Activated T-helper 1 cell treated with anti-CD3 and anti-CD28 coated beads, Interleukin-12 subunit alpha, Interleukin-12 subunit beta, Interleukin-2, Interleukin-4 antibody, amounts not matched to agents 30 ng/mL and 10 ng/mL and 1 ng/mL, durations not matched to agents 14 hours and 24 hours and 36 hours (primary cell): Measurements from ENCODE around the gene MAP3K5. TPM values are rescaled to one million over a fixed set of nuclear protein-coding genes. Genes with fewer than 3 reads are reported as not detected.
A peak's percentile ranks its signal among the peaks of the same experiment; 100 is the strongest.

ENCODE experiments used
- DNase-seq: peaks from one replicate; pipeline ENCODE4 v3.0.0; 2021; ENCODE audit warnings: low spot score
- H3K27ac Mint-ChIP-seq: one replicate; pipeline ENCODE4 v1.8.0; 2021; ENCODE audit warnings: mild to moderate bottlenecking, mixed read lengths
- H3K27me3 Mint-ChIP-seq: one replicate; pipeline ENCODE4 v1.8.0; 2022; ENCODE audit warnings: mild to moderate bottlenecking, moderate library complexity, mixed read lengths; ENCODE audit not compliant: insufficient read depth
- H3K36me3 Mint-ChIP-seq: one replicate; pipeline ENCODE4 v1.8.0; 2021; ENCODE audit warnings: low read depth, mixed read lengths
- H3K4me1 Mint-ChIP-seq: one replicate; pipeline ENCODE4 v1.8.0; 2021; ENCODE audit warnings: low read depth, mixed read lengths
- H3K4me3 Mint-ChIP-seq: one replicate; pipeline ENCODE4 v1.8.0; 2021; ENCODE audit warnings: mild to moderate bottlenecking, moderate library complexity, mixed read lengths
- H3K9me3 Mint-ChIP-seq: one replicate; pipeline ENCODE4 v1.8.0; 2021; ENCODE audit warnings: mixed read lengths
- intact Hi-C: fragments of 100-400 bp; cut with micrococcal nuclease; formaldehyde crosslinking; loops from one replicate; pipeline ENCODE4 v1.15.1; 2024
- total RNA-seq: library from RNA; stranded (reverse); gene quantifications from 2 replicates; pipeline ENCODE4 v1.2.3, GENCODE V29; 2022

MAP3K5 gene
- total RNA-seq, 1 donor from 2014 or later: 12.2 TPM

DNA sequence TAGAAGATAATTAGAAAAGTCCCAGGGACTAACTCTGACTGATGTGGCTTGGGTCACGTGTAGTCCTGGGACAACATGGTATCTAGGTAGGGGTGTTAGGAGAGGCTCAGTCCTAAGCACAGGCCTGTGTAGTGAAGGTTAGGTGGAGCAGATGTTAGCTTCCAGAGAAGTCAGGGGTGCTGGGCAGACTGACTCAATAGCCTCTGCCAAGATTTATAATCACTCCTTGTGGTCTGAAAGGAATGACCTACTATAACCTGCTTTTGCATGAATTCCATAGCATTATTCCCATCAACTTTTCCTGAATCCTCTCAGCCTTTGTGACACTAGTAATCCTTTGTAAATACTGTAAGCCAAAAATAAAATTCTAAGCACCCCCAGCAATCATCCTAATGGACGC, 19.9 kb upstream of the MAP3K5 start:
- no peak overlapping the region for H3K27ac Mint-ChIP-seq
- no peaks in the 10 kb centered on the region for H3K36me3 Mint-ChIP-seq
- peaks cover 8% of the 10 kb centered on the region for H3K27me3 Mint-ChIP-seq
- intact Hi-C loops: no loop called here
- no peak for DNase-seq
- H3K4me1 Mint-ChIP-seq: no peaks in the 10 kb centered on the region
- H3K4me3 Mint-ChIP-seq: no peak overlapping the region
- no peaks in the 10 kb centered on the region for H3K9me3 Mint-ChIP-seq

DNA sequence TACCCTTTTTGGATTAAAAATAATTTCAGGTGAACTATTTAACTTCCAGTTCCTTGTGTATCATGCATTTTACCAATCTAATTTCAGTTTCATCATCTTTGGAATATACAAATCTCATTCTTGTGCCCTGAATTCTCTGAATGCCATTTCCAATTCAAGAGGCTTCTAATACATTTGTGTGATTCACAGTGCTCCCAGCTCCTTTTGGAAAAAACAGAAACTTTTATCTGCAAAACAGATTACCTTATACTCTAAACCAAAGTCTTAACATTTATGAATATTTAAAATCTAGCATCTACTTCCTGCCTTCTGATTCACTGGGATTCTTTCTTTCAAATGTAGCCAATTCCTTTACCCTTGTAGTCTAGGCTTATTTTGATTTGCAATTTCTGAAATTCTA, 19.0 kb upstream of the MAP3K5 start:
- DNase-seq: no peak
- no peaks in the 10 kb centered on the region for H3K9me3 Mint-ChIP-seq
- H3K4me3 Mint-ChIP-seq: no peak overlapping the region
- no peaks in the 10 kb centered on the region for H3K4me1 Mint-ChIP-seq
- intact Hi-C loops: no loop called here
- H3K27ac Mint-ChIP-seq: no peak overlapping the region
- H3K36me3 Mint-ChIP-seq: no peaks in the 10 kb centered on the region
- H3K27me3 Mint-ChIP-seq: peaks cover 6% of the 10 kb centered on the region

DNA sequence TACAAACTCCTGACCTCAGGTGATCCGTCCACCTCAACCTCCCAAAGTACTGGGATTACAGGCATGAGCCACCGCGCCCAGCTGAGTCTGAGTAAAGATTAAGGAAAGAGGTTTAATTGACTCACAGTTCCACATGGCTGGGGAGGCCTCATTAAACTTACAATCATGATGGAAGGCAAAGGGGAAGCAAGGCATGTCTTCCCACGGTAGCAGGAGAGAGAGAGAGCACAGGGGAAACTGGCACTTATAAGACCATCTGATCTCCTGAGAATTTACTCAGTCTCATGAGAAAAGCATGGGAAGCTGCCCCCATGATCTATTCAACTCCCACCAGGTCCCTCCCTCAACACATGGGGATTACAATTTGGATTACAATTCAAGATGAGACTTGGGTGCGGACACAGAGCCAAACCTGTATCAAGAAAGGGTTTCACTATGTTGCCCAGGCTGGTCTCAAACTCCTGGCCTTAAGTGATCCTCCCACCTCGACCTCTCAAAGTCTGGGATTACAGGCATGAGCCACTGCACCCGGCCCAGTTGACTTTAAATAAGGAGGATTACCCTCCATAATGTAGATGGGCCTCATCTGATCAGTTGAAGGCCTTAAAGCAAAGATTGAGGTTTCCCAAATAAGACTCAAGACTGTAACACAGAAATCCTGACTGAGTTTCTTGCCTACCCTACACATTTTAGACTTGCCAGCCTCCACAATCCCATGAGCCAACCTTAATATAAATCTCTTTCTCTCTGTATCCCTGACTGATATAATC, 17.0 kb upstream of the MAP3K5 start:
- H3K27ac Mint-ChIP-seq: no peak overlapping the region
- no peak overlapping the region for H3K4me3 Mint-ChIP-seq
- peaks cover 6% of the 10 kb centered on the region for H3K27me3 Mint-ChIP-seq
- intact Hi-C loops: no loop called here
- DNase-seq: no peak
- H3K4me1 Mint-ChIP-seq: no peaks in the 10 kb centered on the region
- no peaks in the 10 kb centered on the region for H3K9me3 Mint-ChIP-seq
- no peaks in the 10 kb centered on the region for H3K36me3 Mint-ChIP-seq

DNA sequence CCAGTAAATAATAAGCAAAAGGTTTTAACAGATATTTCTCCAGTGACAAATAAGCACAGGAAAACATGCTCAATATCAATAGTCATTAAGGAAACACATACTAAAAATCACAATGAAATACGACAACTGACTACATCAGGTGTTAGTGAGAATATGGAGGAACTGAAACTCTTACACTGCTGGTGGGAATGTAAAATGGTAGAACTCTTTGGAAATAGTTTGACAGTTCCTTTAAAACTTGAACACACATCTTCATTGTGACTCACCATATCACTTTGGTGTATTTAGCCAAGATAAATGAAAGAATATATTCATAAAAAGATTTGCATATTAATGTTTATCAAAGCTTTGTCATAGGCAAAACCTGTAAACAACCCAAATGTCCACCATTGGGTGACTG, 11.3 kb upstream of the MAP3K5 start:
- Mint-ChIP-seq H3K9me3 (no peaks in the 10 kb centered on the region), H3K27ac (no peak overlapping the region)
- DNase-seq: no peak

DNA sequence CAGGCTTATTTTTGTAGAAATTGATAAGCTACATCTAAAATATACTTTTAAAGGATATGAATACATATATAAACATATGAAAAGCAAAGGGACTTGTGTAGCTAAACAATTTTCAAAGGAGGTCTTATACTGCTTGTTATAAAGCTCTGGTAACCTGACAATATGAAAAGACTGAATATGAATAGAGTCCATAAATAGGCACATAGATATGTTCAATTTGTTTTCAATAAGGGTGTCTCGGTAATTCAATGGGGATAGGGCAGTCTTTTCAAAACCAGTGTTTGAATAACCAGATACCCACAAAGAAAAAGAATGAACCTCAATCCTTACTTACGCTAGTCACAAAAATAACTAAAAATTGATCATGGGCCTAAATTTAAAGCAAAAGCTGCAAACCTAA, 9.3 kb upstream of the MAP3K5 start:
- Mint-ChIP-seq H3K4me3 (no peak overlapping the region), H3K4me1 (no peaks in the 10 kb centered on the region), H3K36me3 (no peaks in the 10 kb centered on the region), H3K27me3 (peaks cover 17% of the 10 kb centered on the region), H3K9me3 (no peaks in the 10 kb centered on the region), H3K27ac (no peak overlapping the region)
- intact Hi-C loops: no loop called here
- no peak for DNase-seq

More for the DNA sequence above, 11.3 kb upstream of the MAP3K5 start:
- Mint-ChIP-seq H3K4me3 (no peak overlapping the region), H3K36me3 (no peaks in the 10 kb centered on the region), H3K4me1 (no peaks in the 10 kb centered on the region), H3K27me3 (peaks cover 8% of the 10 kb centered on the region)
- intact Hi-C loops: no loop called here

DNA sequence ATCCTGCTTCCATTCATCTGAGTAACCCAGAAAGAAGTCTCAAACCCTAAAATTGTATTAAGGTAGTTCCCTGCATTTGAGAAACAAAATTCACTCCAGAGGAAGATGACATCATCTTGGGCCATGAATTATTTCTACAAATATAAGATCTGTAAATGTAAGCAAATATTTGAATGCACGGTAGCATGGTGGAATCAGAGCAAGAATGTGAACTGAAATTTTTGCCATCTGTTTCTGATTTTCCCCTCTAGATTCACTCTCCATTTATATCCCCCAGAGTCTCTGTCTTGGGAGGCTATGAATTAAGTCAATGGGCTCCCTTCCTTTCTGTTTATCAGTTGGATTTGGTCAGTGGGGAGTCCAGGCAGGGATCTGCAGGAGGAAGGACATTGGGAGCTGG, 5.8 kb upstream of the MAP3K5 start:
- Mint-ChIP-seq H3K27me3 (peaks cover 17% of the 10 kb centered on the region), H3K36me3 (no peaks in the 10 kb centered on the region), H3K4me1 (peaks cover 7% of the 10 kb centered on the region), H3K27ac (no peak overlapping the region), H3K4me3 (no peak overlapping the region), H3K9me3 (no peaks in the 10 kb centered on the region)
- intact Hi-C loops: no loop called here
- DNase-seq: no peak

DNA sequence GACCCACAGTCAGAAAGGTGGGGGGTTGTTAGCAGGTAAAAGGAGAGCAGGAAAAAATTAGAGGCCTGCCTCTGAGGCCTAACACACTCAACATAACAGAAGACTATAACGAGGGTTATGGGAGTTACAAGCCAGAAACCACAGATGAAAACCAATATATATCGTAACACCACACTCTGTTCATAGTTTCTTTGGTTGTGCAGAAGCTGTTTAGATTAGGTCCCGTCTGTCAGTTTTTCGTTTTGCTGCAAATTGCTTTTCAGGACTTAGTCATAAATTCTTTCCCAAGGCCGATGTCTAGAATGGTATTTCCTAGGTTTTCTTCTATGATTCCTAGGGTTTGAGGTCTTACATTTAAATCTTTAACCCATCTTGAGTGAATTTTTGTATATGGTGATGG, 3.7 kb upstream of the MAP3K5 start:
- no peak for DNase-seq
- intact Hi-C loops: no loop called here
- Mint-ChIP-seq H3K27me3 (peaks cover 12% of the 10 kb centered on the region), H3K4me1 (peaks cover 10% of the 10 kb centered on the region), H3K9me3 (no peaks in the 10 kb centered on the region), H3K27ac (no peak overlapping the region), H3K4me3 (no peak overlapping the region), H3K36me3 (no peaks in the 10 kb centered on the region)

DNA sequence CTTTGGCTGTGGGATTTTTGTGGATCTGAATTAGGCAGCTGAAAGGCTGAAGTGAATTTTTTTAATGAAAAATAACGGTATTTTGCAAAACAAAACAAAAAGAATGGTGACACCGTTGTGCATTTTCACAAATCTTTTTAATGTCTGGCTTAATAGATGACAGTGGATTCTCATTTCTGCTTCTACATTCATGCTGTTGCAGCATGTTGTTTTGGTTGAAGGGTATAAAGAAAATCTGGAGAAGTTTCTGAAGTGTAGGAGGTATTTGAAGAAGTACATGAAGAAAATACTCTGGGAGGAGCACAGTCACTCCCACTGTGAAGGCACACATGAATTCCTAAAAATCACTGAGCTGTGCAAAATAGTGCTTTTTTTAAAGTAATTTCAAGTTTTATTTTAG, 3.1 kb upstream of the MAP3K5 start:
- Mint-ChIP-seq H3K9me3 (no peaks in the 10 kb centered on the region), H3K4me3 (no peak overlapping the region), H3K27ac (no peak overlapping the region), H3K36me3 (no peaks in the 10 kb centered on the region), H3K27me3 (peaks cover 12% of the 10 kb centered on the region), H3K4me1 (peaks cover 16% of the 10 kb centered on the region)
- intact Hi-C loops: no loop called here
- DNase-seq: no peak

DNA sequence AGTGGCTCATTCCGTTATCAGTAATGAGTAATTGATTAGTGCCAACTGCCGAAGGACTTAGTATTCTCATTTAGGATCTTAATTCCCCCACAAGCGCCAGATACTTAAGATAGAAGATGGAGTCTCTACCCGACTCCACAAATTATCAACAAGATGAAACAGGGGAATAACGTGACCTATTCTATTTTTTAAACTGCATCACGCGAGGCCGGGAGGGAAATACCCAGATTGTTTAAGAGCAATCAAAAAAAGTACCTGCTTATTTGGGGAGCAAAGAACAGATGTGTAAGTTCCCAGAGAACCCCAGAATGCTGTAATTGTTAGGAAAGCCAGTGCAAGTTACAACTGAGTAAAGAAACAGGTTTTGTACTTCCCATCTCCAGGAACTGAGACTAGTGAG, 1.1 kb upstream of the MAP3K5 start:
- Mint-ChIP-seq H3K36me3 (peaks cover 3% of the 10 kb centered on the region), H3K27me3 (peaks cover 9% of the 10 kb centered on the region), H3K27ac (peak overlapping the region; percentile 94), H3K9me3 (no peaks in the 10 kb centered on the region), H3K4me3 (peak overlapping the region; percentile 89), H3K4me1 (peaks cover 27% of the 10 kb centered on the region)
- intact Hi-C loops: loop anchor here (1.0 to 2.0 kb wide), 7 partner anchors 29 to 210 kb away; partner anchors contain the start of gene PEX7
- DNase-seq: no peak

DNA sequence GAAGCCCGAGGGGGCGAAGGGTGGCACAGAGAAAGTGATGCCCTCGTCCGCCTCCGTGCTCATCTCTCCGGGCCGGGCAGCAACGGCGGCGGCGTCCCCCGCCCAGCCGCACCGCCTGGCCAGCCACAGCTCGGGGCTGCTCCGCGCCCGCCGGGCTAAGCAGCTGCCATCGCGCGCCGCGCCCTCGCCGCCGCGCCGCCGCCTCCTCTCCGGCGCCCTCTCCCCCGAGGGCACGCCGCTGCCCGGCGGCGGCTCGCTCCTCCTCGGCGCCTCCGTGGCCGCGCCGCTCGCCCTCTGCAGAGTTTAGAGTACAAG, 225 bp downstream of the MAP3K5 start:
- intact Hi-C loops: loop anchor here (1.0 to 2.0 kb wide), 3 partner anchors 41 to 91 kb away; no protein-coding TSS in a partner anchor

DNA sequence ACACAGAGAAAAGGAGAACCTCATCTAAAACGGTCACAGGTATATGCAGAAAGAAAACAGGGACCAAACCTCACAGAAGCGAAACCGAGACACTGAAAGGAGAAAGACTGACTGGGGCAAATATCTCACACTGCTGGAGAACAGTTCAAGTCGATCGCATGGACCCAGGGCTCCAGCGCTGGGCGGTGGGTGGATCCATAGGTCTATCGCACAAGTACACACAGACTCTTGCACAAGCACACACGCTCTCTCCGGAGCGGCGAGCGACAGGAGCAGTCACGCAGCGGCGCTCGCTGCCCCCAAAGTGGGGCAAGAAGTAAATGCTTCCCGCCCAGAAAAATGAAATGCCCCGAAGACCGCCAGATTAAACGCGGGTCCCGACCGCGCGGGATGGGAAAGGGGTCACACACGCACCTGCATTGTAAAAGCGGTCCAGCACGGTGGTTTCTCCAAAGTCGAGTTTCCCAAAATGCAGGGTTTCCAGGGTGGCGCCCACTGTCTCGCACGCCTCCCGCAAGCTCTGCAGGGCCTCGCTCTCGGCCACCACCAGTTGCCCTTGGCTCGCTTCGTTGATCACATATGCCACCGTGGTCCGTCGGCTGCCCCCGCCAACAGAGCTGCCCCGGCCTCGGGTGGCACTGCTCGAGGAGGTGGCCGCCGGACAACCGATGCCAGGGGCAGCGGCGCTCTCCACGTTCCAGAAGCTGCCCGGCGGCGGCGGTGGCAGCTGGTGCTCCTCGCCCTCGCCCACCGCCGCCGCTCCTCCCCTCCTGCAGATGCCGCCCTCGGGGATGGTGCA, 782 bp downstream of the MAP3K5 start:
- H3K27ac Mint-ChIP-seq: peak overlapping the region; percentile 90
- H3K4me3 Mint-ChIP-seq: peak overlapping the region; percentile 91
- intact Hi-C loops: loop anchor here (1.0 to 2.0 kb wide), 4 partner anchors 40 to 503 kb away; no protein-coding TSS in a partner anchor
- H3K9me3 Mint-ChIP-seq: no peaks in the 10 kb centered on the region
- H3K36me3 Mint-ChIP-seq: peaks cover 6% of the 10 kb centered on the region
- no peaks in the 10 kb centered on the region for H3K27me3 Mint-ChIP-seq
- DNase-seq: peak; percentile 51
- H3K4me1 Mint-ChIP-seq: peaks cover 44% of the 10 kb centered on the region

More for the DNA sequence above, 225 bp downstream of the MAP3K5 start:
- peaks cover 40% of the 10 kb centered on the region for H3K4me1 Mint-ChIP-seq
- no peaks in the 10 kb centered on the region for H3K9me3 Mint-ChIP-seq
- H3K27ac Mint-ChIP-seq: peak overlapping the region; percentile 94
- DNase-seq: no peak
- H3K4me3 Mint-ChIP-seq: peak overlapping the region; percentile 91
- no peaks in the 10 kb centered on the region for H3K27me3 Mint-ChIP-seq
- peaks cover 6% of the 10 kb centered on the region for H3K36me3 Mint-ChIP-seq

DNA sequence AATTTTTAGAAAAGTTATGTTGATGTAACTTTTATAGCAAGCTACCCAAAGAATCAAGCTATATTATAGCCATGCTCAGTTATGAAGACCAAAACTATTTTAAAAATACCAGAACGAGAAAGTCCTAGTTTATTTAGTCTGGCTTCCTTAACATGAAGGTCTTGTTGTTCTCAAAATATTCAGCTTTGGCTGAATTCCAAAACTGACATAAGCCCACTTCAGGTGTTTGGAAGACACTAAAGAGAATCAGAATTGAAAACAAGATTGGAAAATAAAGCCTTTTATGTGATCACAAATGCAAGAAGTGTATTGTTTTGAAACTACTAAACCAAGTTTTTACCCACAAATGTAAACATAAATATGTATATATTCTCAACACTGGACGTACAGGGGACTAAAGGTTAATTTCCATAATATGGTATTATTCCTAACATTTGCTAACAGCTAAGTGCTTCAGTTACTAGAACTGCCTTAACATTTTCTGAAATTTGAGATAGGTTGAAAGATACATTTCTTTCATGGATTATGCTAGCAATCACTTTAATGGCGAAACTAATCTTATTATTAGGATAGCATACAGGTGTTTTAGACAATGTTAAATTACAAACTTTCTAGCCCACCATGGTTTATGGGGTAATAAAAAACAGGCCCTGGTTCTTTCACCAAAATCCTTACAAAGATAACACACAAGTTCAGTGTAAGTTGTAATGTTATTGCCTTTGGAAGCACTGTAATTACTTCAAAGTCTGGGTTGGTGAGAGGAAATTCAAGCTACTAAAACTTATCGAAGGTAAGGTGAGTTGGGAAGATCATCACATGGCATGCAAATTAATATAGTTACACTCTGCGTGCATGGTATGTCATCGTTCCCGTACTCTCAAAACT, 1.6 kb downstream of the MAP3K5 start:
- Mint-ChIP-seq H3K4me3 (peak overlapping the region; percentile 91), H3K9me3 (no peaks in the 10 kb centered on the region), H3K27me3 (no peaks in the 10 kb centered on the region), H3K36me3 (peaks cover 6% of the 10 kb centered on the region), H3K4me1 (peaks cover 53% of the 10 kb centered on the region), H3K27ac (peak overlapping the region; percentile 90)
- intact Hi-C loops: loop anchor here (1.0 kb wide), 1 partner anchor 502 kb away; no protein-coding TSS in a partner anchor
- DNase-seq: no peak
